GM19395 (cell line): ENCODE results near the gene MAX.
"Not testable (repeated sequence)": the region's sequence is repeated elsewhere in the genome, so short reads cannot be mapped to it uniquely, and the experiment has no call there.

Source experiments
- ATAC-seq: cut with Tn5 transposase; IDR thresholded peaks from one replicate; pipeline ENCODE4 v1.9.1; 2021; ENCODE audit warnings: mild to moderate bottlenecking, moderate library complexity; ENCODE audit not compliant: unreplicated experiment

MAX gene

DNA sequence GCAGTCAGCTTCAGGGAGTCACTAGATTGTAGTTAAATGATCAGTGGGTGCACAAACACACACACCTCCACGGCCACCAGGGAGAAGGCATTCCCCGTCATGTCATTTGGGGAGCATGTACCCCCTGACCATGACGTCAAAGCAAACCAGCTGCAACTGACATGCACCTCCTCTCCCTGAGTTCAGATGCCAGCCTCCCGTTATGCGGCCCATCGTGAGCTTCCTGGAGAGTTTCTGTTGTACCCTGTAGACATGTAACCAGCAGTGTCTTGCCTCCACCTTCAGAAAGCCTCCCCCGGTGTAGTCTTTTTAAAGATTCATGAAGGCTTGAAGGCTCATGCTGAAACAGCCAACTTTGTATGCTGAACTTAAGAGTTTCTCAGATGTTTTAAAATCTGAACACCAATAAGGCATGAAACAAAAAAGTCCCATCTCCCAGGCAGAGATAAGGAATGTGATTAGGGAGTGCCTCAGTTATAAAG, 60.8 kb downstream of the MAX start:
- ATAC-seq, result no peak

DNA sequence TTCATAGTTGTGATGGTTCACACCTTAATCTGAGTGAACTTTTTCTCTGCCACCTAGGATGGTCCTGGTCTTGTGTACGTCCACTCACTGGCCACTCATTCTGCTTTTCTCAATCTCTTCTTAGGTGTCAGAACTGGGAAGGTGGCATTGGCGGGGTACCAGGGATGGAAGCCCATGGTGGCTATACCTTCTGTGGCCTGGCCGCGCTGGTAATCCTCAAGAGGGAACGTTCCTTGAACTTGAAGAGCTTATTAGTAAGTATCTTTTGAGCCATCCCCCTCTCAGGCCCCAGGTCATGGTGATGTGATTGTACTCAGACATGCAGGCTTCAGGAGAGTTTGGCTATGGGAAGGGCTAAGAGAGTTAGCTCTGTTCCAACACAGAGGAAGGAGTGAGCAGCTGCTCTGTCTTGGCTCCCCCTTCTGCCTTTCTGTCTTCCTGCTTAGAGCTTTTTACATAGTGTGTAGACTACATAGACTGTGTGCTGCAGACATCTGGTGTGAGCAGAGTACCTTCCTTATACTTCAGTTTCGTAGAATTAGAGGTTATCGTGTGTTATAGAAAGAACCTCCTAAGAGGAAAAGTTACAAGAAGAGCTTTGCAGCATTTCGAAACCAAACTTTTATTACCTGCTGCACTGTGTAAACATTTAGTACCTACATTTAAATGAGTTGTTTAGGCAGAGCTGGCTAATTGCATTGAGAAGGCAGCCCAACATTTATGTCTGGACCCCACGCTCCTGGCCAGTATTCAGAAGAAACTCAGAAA, 61.5 kb downstream of the MAX start:
- no peak for ATAC-seq

DNA sequence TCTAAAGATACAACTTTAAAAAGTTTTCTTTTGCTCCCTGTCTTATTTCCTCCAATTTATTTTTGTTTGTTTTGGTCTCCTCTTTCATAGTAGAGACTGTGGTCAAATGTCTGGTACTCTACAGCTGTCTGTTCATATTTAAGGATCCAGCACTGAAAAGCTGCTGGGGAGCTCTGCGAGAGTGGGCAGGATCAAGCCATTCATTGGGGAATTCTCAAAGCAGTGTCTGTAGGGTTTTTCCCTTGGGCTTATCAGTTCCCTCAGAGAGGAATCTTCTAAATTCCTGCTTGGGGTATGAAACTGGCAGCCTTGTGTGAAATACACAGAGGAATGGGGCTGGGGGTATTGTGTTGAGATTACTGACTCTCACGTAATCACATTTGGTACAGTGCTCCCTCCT, 63.4 kb downstream of the MAX start:
- ATAC-seq, result no peak

DNA sequence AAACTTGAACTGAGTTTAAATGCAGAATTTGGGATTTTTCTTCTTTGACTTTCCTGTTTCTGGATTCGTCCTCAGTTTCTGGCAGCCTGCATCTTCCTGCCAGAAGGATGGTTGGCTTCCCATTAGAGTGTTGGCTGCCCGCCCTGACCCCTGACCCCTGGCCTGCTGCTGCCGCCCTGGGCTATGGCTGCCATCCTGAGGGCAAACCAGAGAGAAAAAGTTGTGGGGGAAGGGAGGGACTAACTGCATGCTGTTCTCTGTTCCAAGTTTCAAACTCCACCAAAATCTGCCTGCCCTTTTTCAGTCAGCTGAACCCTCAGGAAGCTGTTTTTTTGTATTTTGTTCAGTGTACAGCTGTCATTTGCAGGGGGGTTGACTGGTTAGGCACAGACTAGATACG, 67.3 kb downstream of the MAX start:
- no peak for ATAC-seq

DNA sequence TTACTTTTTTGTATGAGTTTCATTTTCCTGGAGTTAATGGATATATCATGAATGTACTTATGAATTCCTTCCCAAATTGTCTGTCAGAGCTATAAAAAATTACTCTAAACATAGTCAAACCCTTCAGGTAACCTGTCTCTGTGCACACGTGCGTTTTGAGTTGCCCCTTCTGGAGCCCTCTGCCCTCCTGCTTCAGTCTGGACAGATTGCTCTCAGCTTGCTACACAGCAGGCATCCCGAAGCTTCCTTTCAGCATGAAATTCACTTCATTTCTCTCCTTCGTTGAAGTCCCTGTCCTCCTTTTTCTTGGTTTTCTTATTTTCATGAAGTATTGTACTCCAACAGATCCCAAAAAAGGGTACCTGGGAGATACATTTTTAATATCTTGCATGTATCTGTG, 68.3 kb downstream of the MAX start:
- no peak for ATAC-seq

DNA sequence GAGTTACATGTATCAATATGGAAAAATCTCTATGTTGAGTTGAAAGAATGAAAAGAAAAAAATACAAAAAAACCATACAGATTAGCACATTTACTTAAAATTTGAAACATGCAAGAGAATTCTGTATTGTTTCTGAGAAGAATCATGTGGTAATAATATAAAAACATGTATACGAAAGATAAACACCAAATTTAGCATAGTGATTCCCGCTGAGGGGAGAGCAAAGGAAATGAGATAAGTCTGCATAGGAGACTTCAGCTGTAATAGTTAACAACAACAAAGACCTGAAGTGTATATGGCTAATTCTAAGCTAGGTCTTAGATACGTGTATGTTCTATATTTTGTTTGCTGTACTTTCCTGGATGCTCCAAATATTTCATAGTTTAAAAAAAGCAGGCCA, 69.1 kb downstream of the MAX start:
- ATAC-seq, result no peak

DNA sequence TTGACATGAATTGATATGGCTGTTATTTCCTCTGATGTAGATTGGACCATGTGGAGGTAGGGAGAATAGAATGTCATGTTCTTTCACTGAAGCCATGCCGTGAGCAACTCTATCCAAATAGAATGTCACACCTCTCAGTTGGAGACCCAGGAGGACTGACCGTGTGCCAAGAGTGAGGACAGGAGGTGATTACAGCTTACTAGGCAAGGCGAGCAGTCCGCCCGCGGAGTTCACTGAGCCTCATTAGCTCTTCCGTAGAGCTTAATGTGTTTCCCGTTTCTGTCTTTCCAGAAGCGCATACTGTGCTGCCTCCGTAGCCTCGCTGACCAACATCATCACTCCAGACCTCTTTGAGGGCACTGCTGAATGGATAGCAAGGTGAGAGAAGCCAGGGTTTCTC, 70.0 kb downstream of the MAX start:
- no peak for ATAC-seq

DNA sequence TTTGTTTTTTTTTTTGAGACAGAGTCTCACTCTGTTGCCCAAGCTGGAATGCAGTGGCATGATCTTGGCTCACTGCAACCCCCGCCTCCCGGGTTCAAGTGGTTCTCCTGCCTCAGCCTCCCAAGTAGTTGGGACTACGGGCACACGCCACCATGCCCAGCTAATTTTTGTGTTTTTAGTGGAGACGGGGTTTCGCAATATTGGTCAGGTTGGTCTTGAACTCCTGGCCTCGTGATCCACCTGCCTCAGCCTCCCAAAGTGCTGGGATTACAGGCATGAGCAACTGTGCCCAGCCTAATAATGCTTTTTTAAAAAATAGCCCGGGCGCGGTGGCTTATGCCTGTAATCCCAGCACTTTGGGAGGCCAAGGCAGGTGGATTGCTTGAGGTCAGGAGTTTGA, 71.0 kb downstream of the MAX start:
- not testable (repeated sequence) for ATAC-seq

DNA sequence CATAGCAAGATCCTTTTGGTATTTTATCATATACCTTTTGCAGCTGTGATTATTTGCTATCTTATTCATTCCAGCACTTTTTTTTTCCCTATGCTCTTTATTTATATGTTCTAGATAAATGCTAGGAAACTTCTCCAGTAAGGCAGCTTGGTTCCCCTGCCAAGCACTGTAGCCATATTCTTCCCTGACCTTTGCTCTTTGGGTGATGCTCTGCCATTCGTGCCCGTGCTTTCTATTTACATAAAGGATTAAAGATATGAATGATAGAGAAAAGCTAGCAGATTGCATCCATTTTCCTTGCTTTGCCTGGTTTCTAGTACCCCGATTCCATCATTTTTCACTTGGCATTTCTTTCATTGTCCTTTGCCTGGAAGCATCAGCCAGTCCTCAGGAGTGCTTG, 73.4 kb downstream of the MAX start:
- ATAC-seq, result no peak

DNA sequence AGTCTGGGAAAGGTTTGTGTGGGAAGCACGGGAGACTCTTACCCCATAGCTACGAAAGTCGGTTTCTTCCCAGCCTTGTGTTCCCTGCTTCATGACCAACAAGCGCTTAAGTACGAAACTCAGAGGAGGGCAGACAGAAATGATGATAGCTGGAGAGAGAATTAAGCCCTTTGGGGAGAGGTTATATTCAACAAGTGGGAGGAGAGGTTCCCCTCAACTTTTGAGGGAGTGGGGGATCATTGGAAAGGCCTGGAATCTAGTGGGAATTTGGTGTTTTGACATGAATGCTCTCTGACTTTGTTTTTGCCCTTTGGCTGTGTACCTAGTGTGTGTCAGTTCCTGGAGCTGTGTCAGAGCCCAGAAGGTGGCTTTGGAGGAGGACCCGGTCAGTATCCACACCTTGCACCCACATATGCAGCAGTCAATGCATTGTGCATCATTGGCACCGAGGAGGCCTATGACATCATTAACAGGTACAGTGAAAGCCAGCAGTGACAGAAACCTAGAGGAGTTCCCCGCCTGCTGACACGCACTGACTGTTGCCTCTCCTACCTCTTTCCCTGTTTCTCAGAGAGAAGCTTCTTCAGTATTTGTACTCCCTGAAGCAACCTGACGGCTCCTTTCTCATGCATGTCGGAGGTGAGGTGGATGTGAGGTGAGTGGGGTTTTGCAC, 75.1 kb downstream of the MAX start:
- no peak for ATAC-seq

DNA sequence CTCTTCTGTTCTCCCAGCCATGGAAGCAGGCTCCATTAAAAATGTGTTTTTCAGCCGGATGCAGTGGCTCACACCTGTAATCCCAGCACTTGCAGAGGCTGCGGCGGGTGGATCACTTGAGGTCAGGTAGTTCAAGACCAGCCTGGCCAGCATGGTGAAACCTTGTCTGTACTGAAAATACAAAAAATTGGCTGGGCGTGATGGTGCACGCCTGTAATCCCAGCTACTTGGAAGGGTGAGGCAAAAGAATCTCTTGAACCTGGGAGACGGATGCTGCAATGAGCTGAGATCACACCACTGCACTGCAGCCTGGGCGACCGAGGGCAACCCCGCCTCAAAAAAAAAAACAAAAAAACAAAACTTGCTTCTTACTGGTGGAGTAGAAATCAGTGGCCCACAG, 75.8 kb downstream of the MAX start:
- no peak for ATAC-seq

DNA sequence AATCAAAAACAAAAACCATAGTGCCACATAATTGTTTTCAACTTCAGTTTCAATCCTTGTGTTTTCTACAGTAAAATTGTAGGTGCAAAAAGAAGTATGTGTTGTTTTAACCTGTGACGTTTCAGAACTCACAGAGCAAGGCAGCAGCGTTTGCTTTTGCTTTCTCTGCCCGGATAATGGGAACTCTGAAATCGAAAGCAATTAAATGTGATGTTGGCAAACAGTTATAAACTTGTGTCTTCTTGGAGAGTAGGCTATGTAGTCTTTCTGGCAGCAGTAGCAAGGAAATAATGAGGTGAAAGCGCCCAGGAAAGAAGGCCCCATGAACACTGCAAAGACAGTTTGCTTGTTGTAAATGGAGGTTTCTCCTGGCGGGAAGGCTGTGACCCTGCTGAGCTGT, 76.5 kb downstream of the MAX start:
- ATAC-seq, result no peak
